Dermis blood vessel endothelial cell (primary cell): Measurements from ENCODE around the gene HACD1. TPM values are rescaled to one million over a fixed set of nuclear protein-coding genes. Genes with fewer than 3 reads are reported as not detected.

Experiments
- DNase-seq: peaks from one replicate; pipeline ENCODE4 v3.0.0; 2010
- total RNA-seq: library from RNA; depleted of rRNA; stranded (reverse); fragments of >200 nt; gene quantifications from 2 replicates; pipeline ENCODE4 v1.2.3, GENCODE V29; 2014

Gene HACD1
- total RNA-seq, 1 donor from 2014 or later, result 15.5 TPM

DNA sequence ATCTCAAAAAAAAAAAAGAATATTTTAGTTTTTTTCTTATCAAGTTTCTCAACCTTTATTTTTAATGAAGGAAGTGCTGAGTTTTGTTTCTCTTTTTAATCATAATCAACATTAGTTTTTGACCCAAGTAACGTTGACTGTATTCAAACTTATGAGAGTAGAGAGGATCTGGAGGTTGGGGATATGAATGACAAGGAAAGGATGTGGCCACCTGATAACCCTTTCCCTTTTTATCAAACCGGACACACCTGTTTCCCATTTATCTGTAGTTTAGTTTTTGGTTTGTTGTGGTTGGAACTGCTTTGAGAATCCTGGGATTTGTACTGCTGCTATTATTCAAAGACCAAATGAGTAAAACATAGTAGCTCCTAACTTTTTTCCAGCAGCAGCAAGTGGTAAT, 38.6 kb downstream of the HACD1 start:
- peak; percentile 95 for DNase-seq

DNA sequence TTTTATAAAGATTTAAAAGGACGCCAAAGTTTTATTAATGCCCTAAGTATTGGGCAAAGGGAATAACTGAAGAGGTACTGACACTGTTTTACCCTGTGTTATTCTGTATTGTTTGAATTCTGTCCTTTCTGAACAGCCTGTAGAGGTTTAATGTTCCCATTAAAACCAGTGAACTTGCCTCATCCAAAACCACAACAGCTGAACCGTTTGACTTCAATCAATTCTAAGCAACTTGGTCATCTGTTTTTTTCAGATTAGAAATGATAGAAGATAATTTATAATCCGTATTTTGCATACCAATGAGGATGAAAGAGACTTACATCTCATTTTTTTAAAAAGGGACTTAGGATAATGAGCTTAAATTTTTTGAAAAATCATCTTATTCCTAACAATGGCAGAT, 40.4 kb downstream of the HACD1 start:
- no peak for DNase-seq

DNA sequence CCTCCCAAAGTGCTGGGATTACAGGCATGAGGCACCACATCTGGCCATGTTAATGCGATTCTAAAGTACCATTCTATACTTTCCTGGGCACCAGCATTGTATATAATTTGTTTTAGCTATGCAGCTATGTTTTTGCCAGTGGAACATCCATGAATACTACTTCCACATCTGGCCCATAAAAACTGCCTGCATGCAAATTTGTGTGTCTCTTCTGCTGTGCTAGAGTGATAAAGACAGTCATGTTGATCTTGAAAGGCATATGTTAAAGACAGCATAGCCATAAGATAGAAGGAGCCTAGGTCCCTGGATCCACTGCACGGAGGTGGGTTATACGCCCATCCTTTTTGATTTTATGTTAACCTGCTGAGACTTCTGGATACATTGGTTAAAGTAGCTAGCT, 52.3 kb downstream of the HACD1 start:
- no peak for DNase-seq

DNA sequence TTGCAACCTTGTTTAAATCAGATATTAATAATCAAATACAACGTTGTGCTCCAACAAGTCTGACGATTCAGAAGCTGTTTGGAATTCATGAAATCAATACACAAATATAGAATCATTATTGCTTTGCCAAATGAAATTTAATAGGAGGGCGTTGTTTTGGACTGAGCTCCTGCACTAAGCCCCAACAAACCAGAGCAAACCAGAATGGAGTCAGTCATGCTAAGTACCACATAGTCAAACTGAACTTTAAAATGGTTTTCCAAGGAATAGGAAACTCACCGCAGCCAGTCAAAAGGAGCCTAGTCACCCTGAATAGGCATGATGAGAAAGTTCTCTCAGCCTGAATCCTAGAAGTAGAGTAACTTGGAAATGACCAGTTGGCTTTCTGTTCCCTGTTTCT, 53.7 kb downstream of the HACD1 start:
- no peak for DNase-seq

DNA sequence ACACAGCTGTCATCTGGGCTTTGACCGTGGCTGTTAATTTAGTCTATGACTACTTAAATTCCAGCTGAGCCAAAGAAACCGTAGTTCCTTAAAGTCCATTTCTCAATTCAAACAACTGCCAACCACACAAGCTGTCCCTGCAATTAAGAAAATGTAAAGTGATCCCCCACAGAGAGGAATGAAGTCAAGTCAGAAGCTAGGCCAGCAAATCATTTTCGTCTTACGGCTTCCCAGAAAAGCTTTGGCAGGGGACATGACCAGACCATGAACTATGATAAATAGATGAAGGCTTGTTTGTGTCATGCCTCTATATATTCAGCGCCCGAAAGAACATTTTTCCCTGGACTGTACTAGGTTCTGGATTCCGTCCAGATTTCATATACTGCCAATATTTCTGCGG, 54.6 kb downstream of the HACD1 start:
- no peak for DNase-seq

DNA sequence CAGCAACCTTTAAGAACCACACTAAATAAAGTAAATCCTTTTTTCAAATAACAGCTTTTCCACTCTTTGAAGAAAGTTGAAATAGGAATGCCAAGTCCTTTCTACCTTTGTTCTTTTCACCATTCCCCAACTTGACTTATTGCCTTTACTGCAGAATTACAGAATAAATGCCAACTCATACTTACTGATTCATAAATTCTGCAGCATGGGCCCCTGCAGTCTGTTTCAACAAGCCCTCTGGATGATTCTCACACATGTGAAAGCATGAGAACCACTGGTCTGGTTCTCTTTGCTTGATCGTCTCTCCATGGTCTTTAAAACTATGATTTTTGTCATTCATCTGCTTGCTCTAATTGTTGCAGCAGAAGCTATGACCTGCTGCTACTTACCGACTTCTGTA, 56.1 kb downstream of the HACD1 start:
- no peak for DNase-seq

DNA sequence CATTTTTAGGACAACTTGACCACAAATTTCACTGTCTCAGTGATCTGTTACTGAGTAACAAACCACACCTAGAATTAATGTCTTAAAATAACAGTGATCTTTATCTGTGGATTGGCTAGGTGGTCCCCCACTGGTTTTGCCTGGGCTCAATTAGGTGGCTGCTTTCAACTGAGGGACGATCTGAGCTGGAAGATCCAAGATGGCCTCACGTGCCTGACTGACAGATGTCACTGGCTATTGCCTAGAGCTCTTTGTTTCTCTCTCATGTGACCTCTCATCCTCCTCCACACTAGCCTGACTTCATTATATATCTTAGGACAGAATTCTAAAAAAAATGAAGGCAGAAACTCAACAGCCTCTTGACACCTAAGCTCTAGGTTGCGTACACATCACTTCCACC, 59.7 kb downstream of the HACD1 start:
- DNase-seq, result no peak

DNA sequence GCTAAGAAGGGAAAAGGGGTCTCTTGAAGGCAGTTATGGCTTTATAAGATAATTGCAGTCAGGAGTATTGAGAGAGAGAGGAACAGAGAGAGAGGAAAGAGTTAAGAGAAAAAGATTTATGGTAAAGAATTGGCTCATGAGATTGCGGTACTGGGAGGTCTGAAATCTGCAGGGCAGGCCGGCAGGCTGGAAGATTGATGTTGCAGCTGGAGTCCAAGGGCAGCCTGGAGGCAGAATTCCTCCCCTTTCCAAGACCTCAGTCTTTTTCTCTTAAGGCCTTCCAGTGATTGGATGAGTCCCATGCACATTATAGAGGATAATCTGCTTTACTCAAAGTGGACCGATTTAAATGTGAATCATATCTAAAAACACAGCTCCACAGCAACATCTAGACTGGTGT, 68.4 kb downstream of the HACD1 start:
- DNase-seq, result no peak

DNA sequence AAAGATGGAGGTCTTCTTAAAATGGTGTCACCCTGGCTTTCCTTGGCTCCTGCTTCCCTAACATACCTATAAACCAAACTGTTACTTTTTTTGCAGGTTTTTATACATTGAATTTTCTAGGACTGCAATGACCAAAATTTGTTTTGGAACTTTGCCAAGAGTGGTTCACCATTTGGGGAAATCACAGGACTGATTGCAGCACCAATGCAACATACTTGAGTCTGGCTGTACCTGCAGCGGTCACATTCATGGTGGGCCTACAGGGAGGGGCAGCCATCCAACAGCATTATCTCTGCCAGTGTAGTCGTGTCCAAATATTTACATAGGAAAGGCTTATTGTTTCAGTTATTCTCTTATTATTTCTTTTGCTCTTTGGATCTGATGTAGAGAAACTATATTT, 69.0 kb downstream of the HACD1 start:
- DNase-seq, result peak; percentile 17

DNA sequence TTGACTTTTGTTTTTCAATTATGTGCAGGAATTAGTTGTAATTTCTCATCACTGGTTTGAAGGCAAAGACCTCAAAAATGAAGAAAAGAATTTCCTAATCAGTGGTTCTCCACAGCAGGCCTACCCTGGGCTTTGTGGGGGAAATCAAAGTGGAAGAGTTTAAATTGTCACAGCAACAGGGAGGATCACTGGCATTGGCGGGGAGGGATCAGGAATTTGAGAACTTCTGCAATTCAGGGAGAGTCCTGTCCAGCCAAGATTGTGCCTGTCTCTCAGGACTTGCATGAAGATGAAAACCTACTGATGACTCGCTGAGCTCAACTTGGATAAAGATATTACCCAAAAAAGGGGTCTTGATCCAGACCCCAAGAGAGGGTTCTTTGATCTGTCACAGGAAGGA, 70.1 kb downstream of the HACD1 start:
- no peak for DNase-seq

DNA sequence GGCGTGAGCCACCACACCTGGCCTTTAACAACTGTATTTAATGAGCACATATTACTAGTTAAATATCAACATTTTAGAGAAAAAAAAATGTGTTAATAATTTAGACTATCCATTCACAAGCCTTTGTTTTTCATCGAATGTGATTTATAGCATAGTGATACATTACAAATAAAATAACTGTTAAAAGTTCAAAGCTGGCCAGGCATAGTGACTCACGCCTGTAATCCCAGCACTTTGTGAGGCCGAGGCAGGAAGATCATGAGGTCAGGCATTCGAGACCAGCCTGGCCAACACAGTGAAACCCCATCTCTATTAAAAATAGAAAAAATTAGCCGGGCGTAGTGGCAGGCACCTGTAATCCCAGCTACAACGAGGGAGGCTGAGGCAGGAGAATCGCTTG, 72.7 kb downstream of the HACD1 start:
- peak; percentile 38 for DNase-seq

Other genes with a start within 250 kb of the HACD1 start
- gene ST8SIA6, start 162.8 kb downstream of the HACD1 start, total RNA-seq, result 0.34 and 2.3 TPM in 2 replicates
- 12.9 and 22.4 TPM in 2 replicates for gene STAM, start 26.8 kb upstream of the HACD1 start, total RNA-seq
- gene TMEM236, start 134.8 kb upstream of the HACD1 start, total RNA-seq, result 0.17 and 1.3 TPM in 2 replicates
- gene MRC1, start 192.0 kb upstream of the HACD1 start, total RNA-seq, result 156 and 249 TPM in 2 replicates